OCI-LY7 (cell line): Measurements from ENCODE around the gene HLF. TPM values are rescaled to one million over a fixed set of nuclear protein-coding genes. Genes with fewer than 3 reads are reported as not detected.

Experiments used
- BruUV-seq: library from RNA; stranded (reverse); fragments of 400-500 nt; replicated peaks from 2 replicates; lab custom pipeline; 2021; lab: Mats Ljungman, UMichigan
- CTCF ChIA-PET: fragments of 300-600 bp; sonication (Branson Sonifier 250); formaldehyde crosslinking; loops from one replicate; lab custom pipeline; 2022; ENCODE audit warnings: antibody characterized with exemption; ENCODE audit not compliant: unreplicated experiment; lab: Charles Lee
- POLR2A ChIA-PET: fragments of 300-600 bp; sonication (Branson Sonifier 250); formaldehyde crosslinking; loops from one replicate; lab custom pipeline; 2022; ENCODE audit warnings: antibody characterized with exemption; lab: Charles Lee
- DNase-seq: peaks from one replicate; pipeline ENCODE4 v3.0.0-alpha.2; 2015; ENCODE audit warnings: low spot score
- H2AFZ ChIP-seq: fragments of 200-600 bp; sonication (generic), shearing (Covaris generic); 2 replicates; pipeline ENCODE4 v1.6.1; 2014; ENCODE audit warnings: mild to moderate bottlenecking, antibody characterized with exemption, low read length, moderate library complexity
- H3K27ac ChIP-seq: fragments of 200-600 bp; sonication (generic); 2 replicates; pipeline ENCODE4 v1.5.1; 2014; ENCODE audit warnings: mixed run types, low read depth, mild to moderate bottlenecking, moderate library complexity, low read length, inconsistent platforms; ENCODE audit not compliant: poor library complexity, severe bottlenecking
- H3K36me3 ChIP-seq: fragments of 200-600 bp; sonication (generic); 2 replicates; pipeline ENCODE4 v1.6.1; 2014; ENCODE audit warnings: mild to moderate bottlenecking, antibody characterized with exemption, low read length, moderate library complexity, mixed read lengths; ENCODE audit not compliant: insufficient read depth
- H3K4me1 ChIP-seq: fragments of 200-600 bp; sonication (generic); 2 replicates; pipeline ENCODE4 v1.5.1; 2014; ENCODE audit warnings: mild to moderate bottlenecking, low read length; ENCODE audit not compliant: insufficient read depth, poor library complexity, severe bottlenecking
- H3K4me2 ChIP-seq: fragments of 200-600 bp; sonication (generic); 2 replicates; pipeline ENCODE4 v1.6.1; 2014; ENCODE audit warnings: mild to moderate bottlenecking, low read length
- H3K4me3 ChIP-seq: fragments of 200-600 bp; sonication (generic); 2 replicates; pipeline ENCODE4 v1.5.1; 2014; ENCODE audit warnings: mild to moderate bottlenecking, low read depth, low read length; ENCODE audit not compliant: poor library complexity, severe bottlenecking
- H3K79me2 ChIP-seq: fragments of 200-600 bp; sonication (generic); 2 replicates; pipeline ENCODE4 v1.6.1; 2016; ENCODE audit warnings: low read depth, mild to moderate bottlenecking, low read length, moderate library complexity, mixed read lengths; ENCODE audit not compliant: insufficient read depth
- H3K9me2 ChIP-seq: fragments of 200-600 bp; sonication (generic); 2 replicates; pipeline ENCODE4 v1.6.1; 2016; ENCODE audit warnings: mild to moderate bottlenecking, low read length, mixed read lengths; ENCODE audit not compliant: insufficient read depth
- H3K9me3 ChIP-seq: fragments of 200-600 bp; sonication (generic); 2 replicates; pipeline ENCODE4 v1.6.1; 2014; ENCODE audit warnings: mild to moderate bottlenecking, mixed run types, low read length, mixed read lengths
- H4K20me1 ChIP-seq: fragments of 200-600 bp; sonication (generic); 2 replicates; pipeline ENCODE4 v1.6.1; 2014; ENCODE audit warnings: mild to moderate bottlenecking, antibody characterized with exemption, low read length, moderate library complexity, mixed read lengths; ENCODE audit not compliant: insufficient read depth
- EZH2phosphoT487 ChIP-seq: fragments of 200-600 bp; sonication (generic); IDR thresholded peaks from 2 replicates; pipeline ENCODE4 v1.6.1; 2018; ENCODE audit warnings: low read depth, borderline replicate concordance, mild to moderate bottlenecking, mixed run types, antibody characterized with exemption, low read length, moderate library complexity, mixed read lengths
- intact Hi-C: fragments of 100-400 bp; cut with micrococcal nuclease; formaldehyde crosslinking; loops from one replicate; pipeline ENCODE4 v1.10.0; 2022; ENCODE audit not compliant: unreplicated experiment
- total RNA-seq, 2 experiments: library from RNA; depleted of rRNA in 1 of 2; stranded (reverse); fragments of >200 nt in 1 of 2; shearing (Covaris generic) in 1 of 2; gene quantifications; 2 replicates each; pipeline ENCODE4 v1.2.3, GENCODE V29; 2014 to 2022
- TF ChIP-seq, protein P1 (sequence below): fragments of 200-600 bp; sonication (generic); conservative IDR thresholded peaks from 2 replicates; pipeline ENCODE4 v1.5.1; 2014; ENCODE audit warnings: mild to moderate bottlenecking, antibody characterized with exemption, low read length, moderate library complexity, mixed read lengths

Gene HLF
- total RNA-seq, 2 experiments from 2014 or later = 0.13 TPM; not detected in 1

DNA sequence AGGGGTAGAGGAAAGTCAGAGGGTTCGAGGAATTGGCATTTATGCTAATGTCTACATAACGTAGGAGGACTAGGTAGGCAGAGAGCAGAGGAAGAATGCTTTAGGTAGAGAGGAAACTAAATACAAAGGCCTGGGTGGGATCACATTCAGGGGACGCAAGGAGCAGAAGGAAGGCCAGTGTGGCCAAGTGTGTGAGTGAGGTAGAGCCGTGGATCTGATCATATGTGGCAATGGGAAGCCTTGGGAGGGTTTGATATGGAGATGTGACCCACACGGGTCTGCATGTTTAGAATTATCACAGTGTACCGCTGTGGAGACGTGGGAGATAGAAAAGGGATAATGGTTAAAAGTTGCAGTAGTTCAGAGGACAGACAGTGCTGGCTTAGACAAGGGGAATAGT is 43.1 kb downstream of the HLF start:
- H3K9me3 ChIP-seq = no peaks in the 10 kb centered on the region
- no peaks in the 10 kb centered on the region for H3K79me2 ChIP-seq
- H3K27ac ChIP-seq = no peak overlapping the region
- H2AFZ ChIP-seq = no peak overlapping the region
- DNase-seq = no peak
- H3K4me2 ChIP-seq = no peak overlapping the region
- no peak overlapping the region for H3K4me3 ChIP-seq
- TF ChIP-seq, protein P1, sequence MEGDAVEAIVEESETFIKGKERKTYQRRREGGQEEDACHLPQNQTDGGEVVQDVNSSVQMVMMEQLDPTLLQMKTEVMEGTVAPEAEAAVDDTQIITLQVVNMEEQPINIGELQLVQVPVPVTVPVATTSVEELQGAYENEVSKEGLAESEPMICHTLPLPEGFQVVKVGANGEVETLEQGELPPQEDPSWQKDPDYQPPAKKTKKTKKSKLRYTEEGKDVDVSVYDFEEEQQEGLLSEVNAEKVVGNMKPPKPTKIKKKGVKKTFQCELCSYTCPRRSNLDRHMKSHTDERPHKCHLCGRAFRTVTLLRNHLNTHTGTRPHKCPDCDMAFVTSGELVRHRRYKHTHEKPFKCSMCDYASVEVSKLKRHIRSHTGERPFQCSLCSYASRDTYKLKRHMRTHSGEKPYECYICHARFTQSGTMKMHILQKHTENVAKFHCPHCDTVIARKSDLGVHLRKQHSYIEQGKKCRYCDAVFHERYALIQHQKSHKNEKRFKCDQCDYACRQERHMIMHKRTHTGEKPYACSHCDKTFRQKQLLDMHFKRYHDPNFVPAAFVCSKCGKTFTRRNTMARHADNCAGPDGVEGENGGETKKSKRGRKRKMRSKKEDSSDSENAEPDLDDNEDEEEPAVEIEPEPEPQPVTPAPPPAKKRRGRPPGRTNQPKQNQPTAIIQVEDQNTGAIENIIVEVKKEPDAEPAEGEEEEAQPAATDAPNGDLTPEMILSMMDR = no peak
- no peak for TF ChIP-seq EZH2phosphoT487
- no peaks in the 10 kb centered on the region for H3K9me2 ChIP-seq
- no peaks in the 10 kb centered on the region for H4K20me1 ChIP-seq
- H3K4me1 ChIP-seq = no peaks in the 10 kb centered on the region
- CTCF ChIA-PET = no interaction called here
- intact Hi-C loops = no loop called here
- no TSS peak for BruUV-seq
- POLR2A ChIA-PET = no interaction called here
- H3K36me3 ChIP-seq = no peaks in the 10 kb centered on the region

DNA sequence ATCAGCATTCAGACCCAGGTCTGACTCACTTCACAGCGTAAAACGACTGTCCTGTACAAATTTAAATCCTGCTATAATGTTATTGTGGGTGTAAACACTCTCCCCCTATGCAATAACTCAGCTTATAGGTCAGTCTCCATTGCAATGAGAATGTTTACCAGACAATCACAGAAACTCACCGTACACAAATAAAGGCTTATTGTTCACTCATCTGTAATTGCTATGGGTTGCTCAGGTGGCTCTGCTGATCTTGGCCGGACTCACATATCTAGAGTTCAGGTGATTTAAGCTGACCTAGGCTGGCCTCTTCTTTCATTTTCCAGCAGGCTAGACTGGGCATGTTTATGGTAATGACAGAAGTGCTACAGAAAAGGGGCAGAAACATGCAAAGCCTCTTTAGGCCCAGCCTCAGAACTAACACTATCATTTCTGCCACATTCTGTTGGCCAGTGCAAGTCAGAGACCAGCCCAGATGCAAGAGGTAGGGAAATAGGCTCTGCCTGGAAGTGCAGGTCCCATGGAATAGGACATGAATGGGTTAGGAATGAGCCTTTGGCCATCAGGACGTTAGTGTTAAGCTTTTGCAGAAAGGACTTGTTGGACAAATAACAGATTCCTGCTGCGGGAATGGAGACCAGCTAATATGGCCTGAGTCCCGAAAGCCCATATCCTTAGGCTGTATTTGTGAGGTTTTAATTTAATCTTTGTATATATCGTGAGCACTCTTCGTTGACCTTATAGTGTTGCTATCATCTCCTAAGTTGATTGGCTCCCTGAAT is 44.0 kb downstream of the HLF start:
- Histone ChIP-seq H2AFZ (no peak overlapping the region), H4K20me1 (no peaks in the 10 kb centered on the region), H3K4me2 (no peak overlapping the region), H3K9me2 (no peaks in the 10 kb centered on the region), H3K27ac (no peak overlapping the region), H3K79me2 (no peaks in the 10 kb centered on the region), H3K36me3 (no peaks in the 10 kb centered on the region), H3K4me1 (no peaks in the 10 kb centered on the region), H3K9me3 (no peaks in the 10 kb centered on the region), H3K4me3 (no peak overlapping the region)
- POLR2A ChIA-PET = no interaction called here
- BruUV-seq = no TSS peak
- DNase-seq = no peak
- no peak for TF ChIP-seq EZH2phosphoT487
- TF ChIP-seq, protein P1 = no peak
- CTCF ChIA-PET = no interaction called here
- intact Hi-C loops = no loop called here

DNA sequence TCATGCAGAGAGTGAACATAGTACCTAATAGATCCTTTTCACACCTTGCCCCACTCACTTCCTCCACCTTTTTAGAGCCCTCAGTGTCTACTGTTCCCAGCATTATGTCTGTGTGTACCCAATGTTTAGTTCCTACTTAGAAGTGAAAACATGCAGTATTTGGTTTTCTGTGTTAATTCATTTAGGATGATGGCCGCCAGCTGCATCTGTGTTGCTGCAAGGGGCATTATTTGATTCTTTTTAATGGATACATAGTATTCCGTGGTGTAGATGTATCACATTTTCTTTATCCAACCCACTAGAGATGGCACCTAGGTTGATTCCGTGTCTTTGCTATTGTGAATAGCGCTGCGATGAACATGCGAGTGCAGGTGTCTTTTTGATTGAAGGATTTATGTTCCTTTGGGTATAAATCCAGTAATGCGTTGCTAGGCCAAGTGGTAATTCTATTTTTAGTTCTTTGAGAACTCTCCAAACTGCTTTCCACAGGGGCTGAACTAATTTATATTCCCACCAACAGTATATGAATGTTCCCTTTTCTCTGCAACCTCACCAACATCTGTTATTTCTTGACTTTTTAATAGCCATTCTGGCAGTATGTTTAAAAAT is 47.1 kb downstream of the HLF start:
- TF ChIP-seq, protein P1 = no peak
- TF ChIP-seq EZH2phosphoT487 = no peak
- no peaks in the 10 kb centered on the region for H3K9me3 ChIP-seq
- CTCF ChIA-PET = no interaction called here
- H4K20me1 ChIP-seq = no peaks in the 10 kb centered on the region
- BruUV-seq = no TSS peak
- POLR2A ChIA-PET = no interaction called here
- H3K27ac ChIP-seq = no peak overlapping the region
- no peak overlapping the region for H3K4me2 ChIP-seq
- no peak for DNase-seq
- H2AFZ ChIP-seq = no peak overlapping the region
- no peaks in the 10 kb centered on the region for H3K36me3 ChIP-seq
- no peaks in the 10 kb centered on the region for H3K79me2 ChIP-seq
- no peaks in the 10 kb centered on the region for H3K4me1 ChIP-seq
- intact Hi-C loops = no loop called here
- H3K4me3 ChIP-seq = no peak overlapping the region
- no peaks in the 10 kb centered on the region for H3K9me2 ChIP-seq
